Measurements from ENCODE around the gene RASL12.

DNA sequence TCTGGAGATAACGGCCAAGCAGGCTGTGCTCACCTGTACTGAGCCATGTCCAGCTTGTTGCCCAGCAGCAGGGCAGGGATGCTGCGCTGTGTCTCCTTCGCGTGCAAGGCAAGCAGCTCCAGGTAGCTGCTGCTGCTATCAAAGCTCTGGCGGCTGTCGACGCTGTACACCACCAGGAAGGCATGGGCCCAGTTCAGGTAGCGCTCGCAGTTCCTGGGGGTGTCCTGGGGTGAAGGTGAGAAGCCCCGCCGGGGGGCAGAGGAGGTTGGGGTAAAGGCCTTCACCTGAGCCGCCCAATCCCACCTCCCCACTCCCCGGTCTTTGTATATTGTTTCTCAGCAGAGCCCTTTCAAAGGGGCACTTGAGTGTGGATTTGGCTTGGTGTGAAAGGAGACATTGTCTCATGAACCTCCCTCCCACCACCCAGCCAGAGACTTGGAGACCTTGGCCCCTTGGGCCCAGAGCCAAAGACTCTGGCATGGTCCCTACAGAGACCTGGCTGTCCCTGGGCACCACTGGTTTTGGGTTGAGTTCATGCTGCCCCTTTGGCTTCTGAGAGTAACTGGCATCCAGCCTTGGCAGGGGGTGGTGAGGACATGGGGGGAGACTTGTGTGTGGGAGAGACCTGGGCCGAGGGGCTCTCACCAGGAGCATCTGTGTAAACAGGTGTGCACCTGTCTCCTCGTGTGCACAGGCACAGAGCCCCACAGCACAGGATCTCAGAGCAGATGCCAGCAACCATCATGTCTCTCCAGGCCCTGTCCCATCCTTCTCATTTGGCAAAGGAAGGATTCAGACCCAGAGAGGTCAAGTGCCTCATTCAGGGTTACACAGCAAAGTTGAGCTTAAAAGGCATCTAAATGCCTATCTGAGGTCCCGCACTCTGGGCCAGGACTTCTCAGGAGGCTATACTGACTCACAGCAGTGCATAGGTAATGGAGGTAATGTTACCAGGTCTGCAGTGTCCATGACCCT is 9.1 kb downstream of the RASL12 start:
- TF ChIP-seq POLR2A (IDR thresholded peaks at IDR 0.05) (no peak), CTCF (IDR thresholded peaks at IDR 0.05) (no peak), POLR2AphosphoS5 (IDR thresholded peaks at IDR 0.05) (no peak)
